Ovary (tissue), 9 donors: Measurements from ENCODE around the gene COL6A2. TPM values are rescaled to one million over a fixed set of nuclear protein-coding genes. Genes with fewer than 3 reads are reported as not detected.
A peak's percentile ranks its signal among the peaks of the same experiment; 100 is the strongest.

ENCODE experiments used
- DNase-seq, 5 donors: peaks; one replicate each; pipeline ENCODE4 v3.0.0-alpha.2; 2019 to 2020
- H3K27ac ChIP-seq, 2 donors: fragments of 200-600 bp; one replicate each; pipeline versions ENCODE4 v1.5.1 to v1.8.0; 2019 to 2022
- H3K27me3 ChIP-seq: fragments of 200-600 bp; one replicate; pipeline ENCODE4 v1.8.0; 2022
- H3K36me3 ChIP-seq: fragments of 200-600 bp; sonication (generic); one replicate; pipeline ENCODE4 v1.5.1; 2019
- H3K4me1 ChIP-seq: one replicate; pipeline ENCODE4 v1.8.1; 2013; ENCODE audit warnings: mild to moderate bottlenecking, moderate library complexity; ENCODE audit not compliant: insufficient read depth
- H3K4me3 ChIP-seq: fragments of 200-600 bp; sonication (generic); one replicate; pipeline ENCODE4 v1.5.1; 2017
- H3K9me3 ChIP-seq, 2 donors: fragments of 200-600 bp in 1 of 2; sonication (generic) in 1 of 2; one replicate each; pipeline versions ENCODE4 v1.5.1 to v1.8.1; 2013 to 2019; ENCODE audit warnings: mild to moderate bottlenecking in 1 of 2, moderate library complexity in 1 of 2
- CTCF ChIP-seq, 3 donors: fragments of 450-650 bp in 2 of 3; fragments of 200-600 bp in 1 of 3; IDR thresholded peaks; one replicate each; pipeline versions ENCODE4 v1.5.1 to v1.8.0; 2016 to 2022; ENCODE audit warnings: antibody characterized with exemption in 3 of 3, mild to moderate bottlenecking in 1 of 3
- EP300 ChIP-seq: sonication (generic); formaldehyde crosslinking; IDR thresholded peaks from one replicate; pipeline ENCODE4 v1.6.1; 2017; ENCODE audit warnings: antibody characterized with exemption
- POLR2A ChIP-seq: fragments of 450-650 bp; IDR thresholded peaks from one replicate; pipeline ENCODE4 v1.6.1; 2017; ENCODE audit warnings: antibody characterized with exemption, mild to moderate bottlenecking, moderate library complexity
- whole genome bisulfite sequencing, 3 donors: extraction: QIAGEN DNeasy Blood & Tissue Kit in 1 of 3; methylation state at CpG; one replicate each; pipeline versions ENCODE4 v1.1.5 to v1.1.7; 2013 to 2017; 5-methylcytosine and 5-hydroxymethylcytosine counted together
- intact Hi-C, 4 donors: fragments of 100-400 bp; cut with DNase I; formaldehyde crosslinking; loops; one replicate each; pipeline versions ENCODE4 v1.11.0 to v1.15.1; 2022 to 2023
- polyA plus RNA-seq, 2 donors: library from polyadenylated mRNA; stranded (reverse); fragments of 200-250 nt in 1 of 2; fragments of 350-450 nt in 1 of 2; fragmentation: Illumina TruSeq in 1 of 2; extraction: RNeasy Lipid Tissue Mini Kit (QIAGEN cat#74804) in 1 of 2; gene quantifications; one replicate each; pipeline ENCODE4 v1.2.3, GENCODE V29; 2013 to 2014
- total RNA-seq, 7 donors: library from RNA; depleted of rRNA in 2 of 7; stranded (reverse); fragments of >200 nt in 2 of 7; fragmentation: NEBNext Ultra II Directional in 3 of 7; extraction: Animal tissue kit (Norgen Biotek cat#: 25700) in 3 of 7; gene quantifications; one replicate each; pipeline versions ENCODE4 v1.1.0 to v1.2.4, GENCODE V29; 2016 to 2023
- donor health status: DM: no; HTN: no; CAD: no; lungs with moderate emphysema.
- donor health status: DM: no; HTN: no; CAD: no.
- donor health status: Bipolar disorder and iron deficiency.
- donor health status: DM: yes; HTN: yes; CAD: no.
- donor health status: DM: no; HTN: no; CAD: no.
- donor health status: DM: yes; HTN: yes; CAD: no.

COL6A2 gene
- total and polyA plus RNA-seq, 9 donors: 50.9 to 1,092 (median 818) TPM

- no peaks in the 10 kb centered on the region for H3K9me3 ChIP-seq
- H3K27ac ChIP-seq: no peak overlapping the region
- TF ChIP-seq POLR2A (no peak), EP300 (no peak), CTCF (IDR thresholded peaks at IDR 0.05) (no peak)
- DNase-seq: peak in 1 of 5 donors; percentile 19
- no peaks in the 10 kb centered on the region for H3K27me3 ChIP-seq
- no peak overlapping the region for H3K4me3 ChIP-seq
- intact Hi-C loops: no loop called here
- WGBS, 3 donors: 91 to 96% (median 95%) methylated on average over 18 to 22 of the region's 22 CpGs
- no peaks in the 10 kb centered on the region for H3K4me1 ChIP-seq
- H3K36me3 ChIP-seq: no peaks in the 10 kb centered on the region
These were observed 62.7 kb downstream of the COL6A2 start for GRCh38 chr21:46160657-46160906.

- intact Hi-C loops: no loop called here
- WGBS, 3 donors: 66 to 94% (median 92%) methylated on average over 65 to 70 of the region's 72 CpGs
- Histone ChIP-seq H3K27me3 (no peaks in the 10 kb centered on the region), H3K4me1 (no peaks in the 10 kb centered on the region), H3K36me3 (no peaks in the 10 kb centered on the region), H3K4me3 (no peak overlapping the region), H3K9me3 (no peaks in the 10 kb centered on the region), H3K27ac (no peak overlapping the region)
- TF ChIP-seq POLR2A: no peak
- no peak for TF ChIP-seq EP300
- no peak for TF ChIP-seq CTCF (IDR thresholded peaks at IDR 0.05)
- peak in 3 of 5 donors; percentile 19 to 34 (median 27) for DNase-seq
These were observed 63.2 kb downstream of the COL6A2 start for GRCh38 chr21:46160907-46161632.

- WGBS, 3 donors: 65 to 95% (median 91%) methylated on average over 70 to 72 of the region's 72 CpGs
These were observed 64.0 kb downstream of the COL6A2 start for GRCh38 chr21:46161633-46162592.

More at GRCh38 chr21:46161633-46162592, 64.0 kb downstream of the COL6A2 start:
- Histone ChIP-seq H3K4me3 (no peak overlapping the region), H3K4me1 (no peaks in the 10 kb centered on the region), H3K9me3 (no peaks in the 10 kb centered on the region), H3K27me3 (no peaks in the 10 kb centered on the region), H3K36me3 (no peaks in the 10 kb centered on the region), H3K27ac (no peak overlapping the region)
- DNase-seq: peak in 3 of 5 donors; percentile 19 to 39 (median 23)
- intact Hi-C loops: no loop called here
- TF ChIP-seq POLR2A (no peak), CTCF (IDR thresholded peaks at IDR 0.05) (no peak), EP300 (no peak)
